HG02840 (cell line): Measurements from ENCODE around the gene SMARCA4.

ENCODE experiments used
- ATAC-seq: cut with Tn5 transposase; IDR thresholded peaks from one replicate; pipeline ENCODE4 v1.9.1; 2021; ENCODE audit warnings: mild to moderate bottlenecking, moderate library complexity, moderate number of reproducible peaks; ENCODE audit not compliant: unreplicated experiment, low FRiP score

The SMARCA4 gene

GRCh38 chr19:11028146-11028545 is 67.3 kb downstream of the SMARCA4 start:
- no peak for ATAC-seq

GRCh38 chr19:11031421-11032070 is 70.7 kb downstream of the SMARCA4 start:
- no peak for ATAC-seq

- ATAC-seq: no peak
Measured at GRCh38 chr19:11033251-11033650, 72.4 kb downstream of the SMARCA4 start.

GRCh38 chr19:11033763-11034162 is 72.9 kb downstream of the SMARCA4 start:
- ATAC-seq: no peak

- no peak for ATAC-seq
Measured at GRCh38 chr19:11034449-11035213, 73.8 kb downstream of the SMARCA4 start.

GRCh38 chr19:11035441-11036377 is 74.9 kb downstream of the SMARCA4 start:
- ATAC-seq: no peak

GRCh38 chr19:11038511-11038910 is 77.7 kb downstream of the SMARCA4 start:
- ATAC-seq: no peak

- no peak for ATAC-seq
Measured at GRCh38 chr19:11041194-11041593, 80.4 kb downstream of the SMARCA4 start.

- ATAC-seq: no peak
Measured at GRCh38 chr19:11041966-11042627, 81.3 kb downstream of the SMARCA4 start.

GRCh38 chr19:11044431-11044830 is 83.6 kb downstream of the SMARCA4 start:
- ATAC-seq: no peak

GRCh38 chr19:11045536-11045935 is 84.7 kb downstream of the SMARCA4 start:
- ATAC-seq: no peak

GRCh38 chr19:11046605-11047354 is 86.0 kb downstream of the SMARCA4 start:
- ATAC-seq: no peak

- no peak for ATAC-seq
Measured at GRCh38 chr19:11047866-11048265, 87.0 kb downstream of the SMARCA4 start.

- no peak for ATAC-seq
Measured at GRCh38 chr19:11050323-11051114, 89.7 kb downstream of the SMARCA4 start.

GRCh38 chr19:11053817-11054195 is 93.0 kb downstream of the SMARCA4 start:
- ATAC-seq: no peak

GRCh38 chr19:11054200-11054599 is 93.4 kb downstream of the SMARCA4 start:
- ATAC-seq: no peak

GRCh38 chr19:11054628-11055027 is 93.8 kb downstream of the SMARCA4 start:
- ATAC-seq: no peak

GRCh38 chr19:11058246-11059030 is 97.6 kb downstream of the SMARCA4 start:
- ATAC-seq: no peak
